ENCODE results near the gene RNF10. TPM values are rescaled to one million over a fixed set of nuclear protein-coding genes. Genes with fewer than 3 reads are reported as not detected.
"Not testable (repeated sequence)": the region's sequence is repeated elsewhere in the genome, so short reads cannot be mapped to it uniquely, and the experiment has no call there.

The RNF10 gene
- total RNA-seq, 1 donor from 2014 or later: 118 TPM

DNA sequence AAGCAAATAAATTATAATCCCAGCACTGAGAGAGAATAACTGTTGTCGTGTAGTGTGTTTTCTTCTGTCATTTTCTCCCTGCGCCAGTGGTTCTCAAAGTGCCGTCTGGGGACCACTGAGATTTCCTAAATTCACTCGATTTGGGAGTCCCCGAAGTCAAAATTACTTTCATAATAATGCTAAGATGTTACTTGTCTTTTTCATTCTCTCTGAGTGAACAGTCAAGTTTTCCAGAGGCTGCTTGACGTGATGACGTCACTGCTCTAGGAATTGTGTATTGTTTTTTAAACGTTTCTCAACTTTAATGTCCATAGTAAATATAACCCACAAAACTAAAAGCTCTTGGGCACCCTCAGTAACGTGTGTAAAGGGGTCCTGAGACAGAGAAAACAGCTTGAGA lies 47.8 kb downstream of the RNF10 start:
- DNase-seq: peak; percentile 50

DNA sequence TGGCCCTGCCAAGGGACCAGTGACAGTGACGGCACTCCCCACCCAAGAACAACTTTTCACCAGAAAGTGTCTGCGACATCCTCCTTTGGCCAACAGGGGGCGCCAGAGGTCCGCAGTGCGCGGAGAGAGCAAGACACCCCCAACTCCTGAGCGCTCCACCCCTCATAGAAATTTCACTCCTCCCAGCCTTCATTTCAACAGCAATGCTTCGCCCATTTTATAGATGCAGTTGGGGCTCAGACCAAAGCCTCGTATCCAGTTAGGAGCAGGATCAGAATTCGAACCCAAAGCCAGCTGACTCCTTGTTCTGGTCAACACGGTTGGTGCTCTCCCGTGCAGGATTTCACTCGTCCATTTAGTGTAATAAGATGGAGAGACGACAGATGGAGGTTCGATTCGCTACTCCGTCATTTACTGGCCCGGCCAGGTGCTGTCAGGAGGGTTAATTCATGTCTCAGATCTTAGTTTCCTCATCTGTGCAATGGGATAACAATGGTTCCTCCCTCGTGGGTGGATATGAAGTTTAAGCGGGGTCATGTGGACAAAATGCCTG lies 49.4 kb downstream of the RNF10 start:
- peak; percentile 80 for DNase-seq

DNA sequence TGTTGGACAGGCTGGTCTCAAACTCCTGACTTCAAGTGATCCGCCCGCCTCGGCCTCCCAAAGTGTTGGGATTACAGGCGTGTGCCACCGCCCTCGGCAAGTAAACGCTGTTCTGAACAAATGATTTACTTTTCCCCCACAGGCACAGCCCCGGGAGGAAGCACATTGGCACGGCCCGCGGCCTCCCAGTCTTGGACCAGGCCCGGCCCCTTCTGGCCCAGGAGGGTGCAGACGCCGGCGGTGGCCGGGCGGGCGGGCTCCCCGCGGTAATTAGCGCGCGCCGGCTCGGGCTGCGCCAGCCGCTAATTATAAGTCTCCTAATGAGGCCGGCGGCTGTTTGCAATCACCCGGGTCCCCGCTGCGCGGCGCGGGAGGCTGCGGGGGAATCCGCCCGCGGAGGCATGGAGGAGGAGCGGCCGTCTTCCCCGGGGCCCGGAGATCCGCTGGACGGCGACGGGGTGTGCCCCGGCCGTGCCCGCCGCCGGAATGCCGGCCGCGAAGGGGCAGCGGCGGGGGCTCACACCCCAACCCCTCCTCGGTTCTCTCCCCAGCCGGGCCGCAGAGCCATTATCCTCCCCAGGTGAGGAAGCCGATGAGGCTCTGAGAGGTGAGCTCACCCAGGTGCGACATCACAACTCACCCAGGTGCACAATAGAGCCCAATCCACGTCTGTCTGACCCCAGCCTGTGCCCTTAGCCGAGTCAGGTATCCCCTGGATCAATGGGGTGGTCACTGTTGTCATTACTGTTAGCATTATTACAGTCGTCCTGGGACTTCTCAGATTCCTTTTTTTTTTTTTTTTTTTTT lies 50.4 kb downstream of the RNF10 start:
- peak; percentile 46 for DNase-seq

DNA sequence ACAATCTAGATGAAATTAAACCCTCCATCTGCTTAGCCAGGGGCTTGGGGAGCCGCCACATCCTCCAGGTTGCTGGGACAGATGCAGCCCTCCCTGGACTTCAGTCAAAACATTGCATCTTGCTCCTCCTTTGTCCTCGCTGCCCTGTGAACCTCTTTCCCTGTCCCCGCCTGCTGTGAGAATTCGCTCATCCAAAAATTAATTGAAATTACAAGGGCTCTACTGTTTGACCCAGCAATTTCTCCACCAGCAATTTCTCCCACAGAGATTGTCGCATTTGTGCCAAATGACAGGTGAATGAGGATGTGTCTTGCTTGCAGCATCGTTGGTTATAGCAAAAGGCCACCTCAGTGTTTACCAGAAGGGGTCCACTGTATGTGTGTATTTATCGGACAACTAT lies 52.0 kb downstream of the RNF10 start:
- no peak for DNase-seq

DNA sequence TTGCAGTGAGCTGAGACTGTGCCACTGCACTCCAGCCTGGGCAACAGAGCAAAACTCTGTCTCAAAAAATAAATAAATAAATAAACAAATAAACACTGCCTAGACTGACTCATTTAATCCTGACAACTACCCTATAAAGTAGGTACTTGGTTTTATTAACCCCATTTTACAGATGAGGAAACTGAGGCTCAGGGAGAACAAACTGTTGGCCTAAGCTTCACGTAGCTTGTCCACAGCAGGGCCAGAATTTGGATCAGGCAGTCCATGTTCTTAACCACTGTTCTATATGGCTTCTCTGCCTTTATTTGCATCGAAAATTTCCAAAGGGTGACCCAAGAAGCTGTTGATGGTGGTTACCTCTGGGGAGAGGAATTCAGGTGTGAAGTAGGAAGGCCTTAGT lies 52.7 kb downstream of the RNF10 start:
- DNase-seq: no peak

DNA sequence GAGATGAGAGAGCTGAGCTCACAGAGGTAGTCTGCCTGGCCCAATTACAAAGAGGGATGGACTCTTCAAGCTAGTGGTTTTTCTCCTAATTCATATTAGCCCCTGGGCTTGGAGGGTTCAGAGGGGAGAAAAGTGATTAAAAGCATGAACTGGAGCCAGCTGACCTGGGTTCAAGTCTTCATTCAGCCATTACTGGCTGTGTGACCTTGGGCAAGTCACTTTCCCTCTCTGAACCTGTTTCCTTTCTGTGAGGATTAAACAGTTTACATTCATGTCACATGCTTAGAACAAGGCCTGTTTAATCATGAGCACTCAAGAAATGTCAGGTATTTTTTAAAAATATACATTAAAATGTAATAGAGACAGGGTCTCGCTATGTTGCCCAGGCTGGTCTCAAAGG lies 54.2 kb downstream of the RNF10 start:
- no peak for DNase-seq

DNA sequence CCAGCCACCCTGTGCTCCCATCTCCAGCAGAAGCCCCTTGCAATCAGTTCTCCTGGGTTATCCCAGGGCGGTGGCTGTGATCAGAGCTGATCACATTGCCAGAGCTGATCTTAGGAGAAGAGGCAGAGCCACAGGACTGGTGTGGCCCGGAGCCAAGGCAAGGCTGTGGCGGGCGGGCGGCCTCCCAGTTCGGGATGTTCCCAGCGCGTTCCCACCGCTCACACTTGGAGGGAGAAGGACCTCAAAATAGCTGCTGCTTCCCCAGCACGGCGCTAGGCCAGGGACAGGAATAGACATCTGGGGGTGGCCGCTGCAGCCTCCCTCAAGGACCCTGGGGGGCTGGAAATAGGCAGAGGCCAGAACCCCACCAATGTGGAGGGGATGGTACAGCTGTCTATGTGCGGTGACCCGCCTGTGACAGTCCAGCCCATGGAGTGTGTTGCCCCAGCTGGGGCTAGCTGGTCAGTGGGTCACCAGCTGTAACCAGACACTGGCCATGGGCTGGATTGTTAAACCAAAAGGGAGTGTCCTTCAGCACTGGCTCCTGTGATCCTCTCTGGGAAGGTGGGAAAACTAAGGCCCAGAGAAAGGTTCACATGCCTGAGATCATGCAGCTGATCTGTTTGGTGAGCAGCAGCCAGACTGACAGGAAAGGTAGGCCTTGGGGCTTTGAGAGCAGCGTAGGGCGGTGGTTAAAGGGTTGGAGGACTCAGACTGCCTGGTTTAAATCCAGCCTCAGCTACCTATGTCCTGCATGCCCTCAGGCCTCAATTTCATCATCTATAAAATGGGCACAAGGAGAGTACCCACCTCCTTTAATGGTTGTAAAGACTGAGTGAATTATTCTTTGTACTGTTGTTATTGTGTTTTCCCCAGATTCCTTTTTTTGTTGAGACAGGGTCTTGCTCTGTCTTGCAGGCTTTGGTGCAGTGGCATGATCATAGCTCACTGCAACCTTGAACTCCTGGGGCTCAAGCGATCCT lies 55.1 kb downstream of the RNF10 start:
- no peak for DNase-seq

DNA sequence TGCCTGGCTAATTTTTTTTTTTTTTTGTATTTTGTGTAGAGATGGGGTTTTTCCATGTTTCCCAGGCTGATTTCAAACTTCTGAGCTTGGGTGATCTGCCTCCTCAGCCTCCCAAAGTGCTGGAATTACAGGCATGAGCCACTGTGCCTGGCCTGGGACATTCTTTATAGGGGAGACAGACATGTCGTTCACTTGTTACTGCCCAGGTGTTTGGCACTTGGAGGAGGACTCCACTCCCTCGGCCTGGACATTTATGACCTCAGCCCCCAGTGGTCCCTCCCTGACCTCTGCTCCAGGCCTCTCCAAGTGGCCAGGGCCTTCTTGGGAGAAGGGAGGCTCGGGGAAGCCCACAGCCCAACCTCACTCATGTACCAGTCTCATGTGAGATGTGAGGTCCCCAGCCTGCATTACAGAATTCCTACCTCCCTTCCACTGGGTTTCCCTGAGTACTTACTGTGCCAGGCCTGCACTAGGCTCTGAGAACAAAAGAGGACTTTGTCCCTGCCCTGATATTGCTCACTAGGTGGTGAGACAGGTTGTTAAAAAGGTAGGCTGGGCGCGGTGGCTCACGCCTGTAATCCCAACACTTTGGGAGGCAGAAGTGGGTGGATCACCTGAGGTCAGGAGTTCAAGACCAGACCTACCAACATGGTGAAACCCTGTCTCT lies 56.7 kb downstream of the RNF10 start:
- DNase-seq: no peak

DNA sequence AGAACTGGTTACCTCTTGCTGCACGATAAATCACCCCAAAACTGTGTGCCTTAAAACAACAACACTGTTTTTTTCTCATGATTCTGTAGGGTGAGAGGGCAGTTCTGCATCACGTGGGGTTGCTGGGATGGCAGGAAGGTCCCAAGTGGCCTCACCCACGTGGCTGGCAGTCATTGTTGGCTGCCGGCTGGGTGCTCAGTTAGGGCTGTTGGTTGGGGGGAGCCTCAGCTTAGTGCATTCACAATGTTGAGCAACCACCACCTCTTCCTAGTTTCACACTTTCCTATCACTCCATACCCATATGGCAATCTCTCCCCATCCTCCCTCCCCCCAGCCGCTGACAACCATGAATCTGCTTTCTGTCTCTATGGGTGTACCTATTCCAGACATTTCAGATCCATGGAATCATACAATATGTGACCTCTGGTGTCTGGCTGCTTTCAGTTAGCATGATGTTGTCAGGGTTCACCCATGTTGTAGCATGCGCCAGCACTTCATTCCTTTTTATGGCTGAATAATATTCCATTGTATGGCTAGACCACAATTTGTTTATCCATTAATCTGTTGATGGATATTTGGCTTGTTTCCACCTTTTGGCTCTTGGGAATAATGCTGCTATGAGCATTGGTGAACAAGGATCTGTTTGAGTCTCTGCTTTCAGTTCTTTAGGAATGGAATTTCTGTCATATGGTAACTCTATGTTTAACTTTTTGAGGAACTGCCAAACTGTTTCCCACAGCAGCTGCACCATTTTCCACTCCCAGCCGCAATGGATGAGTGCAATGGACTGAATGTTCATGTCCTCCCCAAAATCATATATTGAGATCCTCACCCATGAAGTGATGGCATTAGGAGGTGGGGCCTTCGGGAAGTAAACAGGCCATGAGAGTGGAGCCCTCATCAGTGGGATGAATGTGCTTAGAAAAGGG lies 58.2 kb downstream of the RNF10 start:
- no peak for DNase-seq

DNA sequence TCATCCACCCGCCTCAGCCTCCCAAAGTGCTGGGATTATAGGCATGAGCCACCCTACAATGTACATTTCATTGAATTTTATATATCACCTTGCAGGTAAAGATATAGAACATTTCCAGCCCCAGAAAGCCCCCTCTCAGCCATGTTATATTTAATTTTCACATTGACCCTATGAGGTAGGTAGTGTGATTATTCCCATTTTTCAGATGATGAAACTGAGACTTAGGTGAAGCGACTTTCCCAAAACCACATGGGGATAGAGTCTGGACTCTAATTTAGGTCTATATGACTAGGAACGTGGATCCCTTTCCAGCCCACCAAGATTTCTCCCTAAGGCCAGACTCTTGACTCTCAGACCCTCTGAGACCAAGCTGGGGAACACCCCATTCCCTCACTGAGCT lies 62.7 kb downstream of the RNF10 start:
- no peak for DNase-seq

DNA sequence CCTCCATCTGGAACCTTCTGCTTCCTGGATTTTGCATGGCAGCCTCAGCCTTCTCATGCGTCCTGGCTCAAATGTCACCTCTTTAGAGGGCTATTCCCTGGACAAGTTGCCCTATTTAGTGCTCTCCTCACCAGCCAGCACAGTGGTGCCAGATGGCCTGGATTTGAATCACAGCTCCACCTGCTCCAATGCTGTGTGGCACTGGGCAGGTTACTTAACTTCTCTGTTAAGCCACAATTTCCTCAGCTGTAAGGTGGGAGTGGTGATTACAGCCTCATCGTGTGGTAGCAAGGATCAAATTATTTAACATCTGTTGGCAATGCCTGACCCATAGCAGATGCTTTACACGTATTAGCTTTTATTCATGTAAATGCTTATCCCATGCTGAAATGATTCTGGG lies 63.7 kb downstream of the RNF10 start:
- no peak for DNase-seq

DNA sequence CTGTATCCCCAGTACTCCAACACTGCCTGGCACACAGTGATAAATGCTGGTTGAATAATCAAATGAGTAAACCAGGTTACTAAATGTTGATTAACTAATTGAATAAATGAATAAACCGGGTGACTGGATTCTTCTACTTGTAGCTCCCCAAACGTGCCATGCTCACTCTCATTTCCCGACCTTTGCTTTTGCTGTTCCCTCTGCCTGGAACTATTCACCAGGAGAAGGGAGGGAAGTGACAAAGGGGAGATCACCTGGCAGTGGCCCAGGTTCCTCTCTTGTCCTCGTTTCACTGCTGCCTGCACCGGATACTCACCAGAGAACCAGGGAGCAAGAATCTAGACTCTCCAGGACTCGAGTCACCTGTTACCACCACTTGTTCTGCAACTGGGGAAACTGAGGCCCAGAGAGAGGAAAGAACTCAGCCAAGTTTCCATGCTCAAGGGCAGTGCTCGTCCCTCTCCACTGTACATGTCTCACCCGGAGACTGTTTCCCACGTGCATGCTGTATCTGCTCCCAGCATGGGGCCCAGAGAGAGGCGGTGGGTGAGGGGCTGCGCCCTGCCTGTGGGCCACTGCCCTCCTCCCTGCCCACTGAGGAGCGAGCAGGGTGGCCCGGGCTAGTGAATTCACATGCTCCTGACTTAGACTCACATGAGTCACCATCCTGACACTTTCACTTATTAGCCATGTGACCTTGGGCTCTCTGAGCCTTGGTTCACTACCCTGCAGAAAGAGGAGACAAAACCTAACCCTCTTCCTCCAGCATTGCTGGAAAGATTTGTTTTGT lies 64.7 kb downstream of the RNF10 start:
- DNase-seq: peak; percentile 58

DNA sequence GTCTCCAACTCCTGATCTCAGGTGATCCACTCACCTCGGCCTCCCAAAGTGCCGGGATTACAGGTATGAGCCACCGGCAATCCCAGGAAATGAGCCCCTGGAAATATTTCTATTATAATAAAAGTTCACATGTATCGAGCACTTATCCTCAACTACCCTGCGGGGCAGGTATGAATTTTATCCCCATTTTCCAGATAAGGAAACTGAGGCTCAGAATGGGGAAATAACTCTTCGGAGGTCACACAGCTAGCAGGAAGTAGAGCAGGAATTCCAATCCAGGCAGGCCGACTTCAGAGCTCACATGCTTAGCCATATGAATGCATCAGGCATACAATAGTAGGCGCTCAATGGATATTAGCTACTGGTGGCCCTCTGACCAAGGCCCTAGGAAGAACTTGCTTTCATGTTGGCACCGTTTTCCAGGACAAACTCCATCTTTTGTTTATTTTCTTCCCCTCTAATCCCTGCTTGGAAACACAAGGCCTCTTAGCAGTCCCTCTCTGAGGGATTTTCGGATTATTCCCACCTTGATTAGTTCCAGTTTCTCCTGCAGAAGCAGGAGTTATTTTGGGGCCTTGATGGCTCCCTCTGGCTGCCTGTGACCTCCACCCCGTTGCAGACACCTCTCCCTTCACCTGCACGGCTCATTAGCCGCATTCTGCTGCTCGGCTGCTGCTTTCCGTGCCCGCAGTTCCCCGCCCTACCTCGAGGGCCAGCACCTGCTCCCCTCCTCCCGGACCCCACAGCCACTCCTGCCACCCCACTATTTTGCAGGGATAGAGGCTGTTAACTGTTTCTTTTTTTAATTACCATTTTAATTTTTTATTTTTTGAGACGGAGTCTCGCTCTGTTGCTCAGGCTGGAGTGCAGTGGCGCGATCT lies 65.8 kb downstream of the RNF10 start:
- no peak for DNase-seq

DNA sequence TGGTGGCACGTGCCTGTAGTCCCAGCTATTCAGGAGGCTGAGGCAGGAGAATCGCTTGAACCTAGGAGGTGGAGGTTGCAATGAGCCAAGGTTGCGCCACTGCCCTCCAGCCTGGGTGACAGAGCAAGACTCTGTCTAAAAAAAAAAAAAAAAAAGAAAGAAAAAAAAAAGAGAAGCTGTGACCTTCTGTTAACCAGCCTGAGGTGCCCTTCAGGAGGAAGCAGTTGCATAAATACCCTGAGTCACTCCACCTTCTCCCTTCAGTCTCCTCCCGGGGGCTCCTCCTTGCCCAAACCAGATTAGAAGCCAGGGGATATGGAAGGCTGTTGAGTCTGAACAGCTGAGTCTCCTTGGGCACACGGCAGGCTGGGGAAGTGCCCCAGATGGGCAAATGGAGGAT lies 68.3 kb downstream of the RNF10 start:
- not testable (repeated sequence) for DNase-seq

DNA sequence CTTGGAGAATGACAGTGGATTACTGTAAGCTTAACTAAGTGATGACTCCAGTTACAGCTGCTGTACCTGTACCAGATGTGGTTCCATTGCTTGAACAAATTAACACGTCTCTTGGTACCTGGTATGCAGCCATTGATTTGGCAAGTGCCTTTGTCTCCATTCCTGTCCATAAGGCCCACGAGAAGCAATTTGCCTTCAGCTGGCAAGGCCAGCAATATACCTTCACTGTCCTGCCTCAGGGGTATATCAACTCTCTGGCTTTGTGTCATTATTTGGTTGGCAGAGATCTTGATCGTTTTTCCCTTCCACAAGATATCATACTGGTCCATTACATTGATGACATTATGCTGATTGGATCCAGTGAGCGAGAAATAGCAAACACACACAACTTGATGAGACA lies 76.4 kb downstream of the RNF10 start:
- no peak for DNase-seq

DNA sequence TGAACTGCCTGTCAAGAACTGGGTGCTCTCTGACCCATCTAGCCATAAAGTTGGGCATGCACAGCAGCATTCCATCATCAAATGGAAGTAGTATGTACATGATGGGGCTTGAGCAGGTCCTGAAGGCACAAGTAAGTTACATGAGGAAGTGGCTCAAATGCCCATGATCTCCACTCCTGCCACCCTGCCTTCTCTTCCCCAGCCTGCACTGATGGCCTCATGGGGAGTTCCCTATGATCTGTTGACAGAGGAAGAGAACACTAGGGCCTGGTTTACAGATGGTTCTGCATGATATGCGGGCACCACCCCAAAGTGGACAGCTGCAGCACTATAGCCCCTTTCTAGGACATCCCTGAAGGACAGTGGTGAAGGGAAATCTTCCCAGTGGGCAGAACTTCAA lies 77.4 kb downstream of the RNF10 start:
- DNase-seq: not testable (repeated sequence)

DNA sequence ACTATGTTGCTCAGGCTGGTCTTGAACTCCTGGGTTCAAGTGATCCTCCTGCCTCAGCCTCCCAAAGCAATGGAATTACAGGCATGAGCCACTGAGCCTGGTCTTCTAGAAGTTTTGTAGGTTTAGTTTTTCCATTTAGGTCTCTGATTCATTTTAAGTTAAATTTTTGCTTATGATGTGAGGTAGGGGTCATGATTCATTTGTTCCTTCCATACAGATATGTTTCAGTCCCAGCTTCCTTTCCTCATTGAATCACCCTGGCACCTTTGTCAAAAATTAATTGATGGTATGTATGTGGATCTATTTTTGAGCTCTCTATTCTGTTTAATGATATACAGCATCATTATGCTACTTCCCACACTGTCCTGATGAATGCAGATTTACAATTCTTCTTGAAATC lies 80.7 kb downstream of the RNF10 start:
- DNase-seq: no peak

DNA sequence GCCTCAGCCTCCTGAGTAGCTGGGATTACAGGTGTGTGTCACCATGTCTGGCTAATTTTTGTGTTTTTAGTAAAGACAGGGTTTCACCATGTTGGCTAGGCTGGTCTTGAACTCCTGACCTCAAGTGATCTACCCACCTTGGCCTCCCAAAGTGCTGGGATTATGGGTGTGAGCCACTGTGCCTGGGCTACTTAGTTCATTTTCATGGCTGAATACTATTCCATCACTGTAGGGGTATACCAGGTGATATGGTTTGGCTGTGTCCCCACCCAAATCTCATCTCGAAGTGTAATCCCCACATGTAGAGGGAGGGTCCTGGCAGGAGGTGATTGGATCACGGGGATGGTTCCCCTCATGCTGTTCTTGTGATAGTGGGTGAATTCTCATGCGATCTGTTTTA lies 83.0 kb downstream of the RNF10 start:
- DNase-seq: not testable (repeated sequence)

DNA sequence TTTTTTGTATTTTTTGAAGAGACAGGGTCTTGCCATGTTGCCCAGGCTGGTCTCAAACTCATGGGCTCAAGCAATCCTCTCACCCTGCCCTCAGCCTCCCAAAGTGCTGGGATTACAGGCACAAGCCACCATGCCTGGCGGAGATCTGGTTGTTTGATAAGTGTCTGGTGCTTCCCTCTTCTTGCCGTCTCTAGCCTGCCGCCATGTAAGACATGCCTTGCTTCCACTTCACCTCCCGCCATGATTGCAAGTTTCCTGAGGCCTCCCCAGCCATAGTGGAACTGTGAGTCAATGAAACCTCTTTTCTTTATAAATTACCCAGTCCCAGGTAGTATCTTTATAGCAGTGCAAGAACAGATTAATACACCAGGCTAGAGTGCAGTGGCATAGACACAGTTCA lies 83.6 kb downstream of the RNF10 start:
- not testable (repeated sequence) for DNase-seq

Measured in dermis blood vessel endothelial cell (primary cell).